ENCODE measurements around the gene SLC6A6. TPM values are rescaled to one million over a fixed set of nuclear protein-coding genes. Genes with fewer than 3 reads are reported as not detected.

SLC6A6 gene
- total RNA-seq, 3 donors from 2014 or later, result 22.1 to 52.4 (median 27.5) TPM

DNA sequence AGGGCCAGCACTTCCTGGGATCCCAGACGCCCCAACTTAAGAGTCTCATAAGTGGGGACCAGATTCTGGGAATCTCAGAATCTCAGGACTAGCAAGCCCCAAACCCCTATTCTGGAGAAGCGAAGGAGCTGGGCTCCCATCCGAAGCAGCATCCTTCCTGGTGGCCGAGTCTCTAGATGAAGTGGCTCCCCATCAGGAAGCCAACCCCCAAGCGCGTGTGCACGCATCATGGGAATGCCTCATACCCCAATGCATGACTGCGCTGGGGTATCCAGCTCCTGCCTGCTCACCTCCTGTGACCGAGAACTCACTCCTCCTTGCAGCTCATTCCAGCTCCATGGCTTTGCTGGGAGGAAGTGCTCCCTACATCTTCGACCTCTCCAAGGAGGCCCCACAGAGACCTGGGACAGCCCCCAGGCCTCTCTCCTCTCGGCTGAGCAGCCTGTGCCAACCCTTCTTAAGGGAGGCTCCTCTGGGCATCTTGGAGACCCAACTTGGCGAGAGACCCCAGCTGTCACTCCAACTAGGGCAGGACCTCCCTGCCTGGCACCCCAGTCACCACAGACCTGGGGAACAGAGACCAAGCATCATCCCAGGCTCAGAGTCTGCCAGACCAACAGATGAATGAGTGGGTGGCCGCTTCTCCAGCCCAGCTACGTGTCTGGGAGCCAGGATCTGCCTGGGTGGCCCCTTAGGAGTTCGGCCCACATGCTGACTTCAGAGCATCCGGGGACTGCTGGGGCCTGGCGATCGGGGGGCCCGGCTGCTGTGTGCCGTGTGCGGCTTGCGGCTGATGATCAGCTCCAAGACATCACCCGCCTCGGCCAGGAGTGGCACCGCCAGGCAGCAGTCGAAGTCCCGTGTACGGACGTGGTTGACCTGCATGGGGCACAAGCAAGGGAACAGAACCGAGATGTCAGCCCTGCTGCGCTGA is 90.8 kb downstream of the SLC6A6 start:
- H3K4me3 ChIP-seq, result no peak overlapping the region
- H3K4me1 ChIP-seq, result peaks cover 0 to 1% of the 10 kb centered on the region in 2 donors
- no peaks in the 10 kb centered on the region for H3K9me3 ChIP-seq
- H3K27ac ChIP-seq, result peak overlapping the region in 1 of 2 donors; percentile 3
- TF ChIP-seq POLR2A (IDR thresholded peaks at IDR 0.05) (no peak), CTCF (IDR thresholded peaks at IDR 0.05) (no peak), POLR2AphosphoS5 (IDR thresholded peaks at IDR 0.05) (no peak)
- H3K27me3 ChIP-seq, result no peaks in the 10 kb centered on the region
- intact Hi-C loops (cut with DNase I; ENCODE audit: low total_unique reads), result no loop called here
- no peak for DNase-seq (ENCODE audit: low spot score in 2 of 2)
- H3K36me3 ChIP-seq, result no peaks in the 10 kb centered on the region

DNA sequence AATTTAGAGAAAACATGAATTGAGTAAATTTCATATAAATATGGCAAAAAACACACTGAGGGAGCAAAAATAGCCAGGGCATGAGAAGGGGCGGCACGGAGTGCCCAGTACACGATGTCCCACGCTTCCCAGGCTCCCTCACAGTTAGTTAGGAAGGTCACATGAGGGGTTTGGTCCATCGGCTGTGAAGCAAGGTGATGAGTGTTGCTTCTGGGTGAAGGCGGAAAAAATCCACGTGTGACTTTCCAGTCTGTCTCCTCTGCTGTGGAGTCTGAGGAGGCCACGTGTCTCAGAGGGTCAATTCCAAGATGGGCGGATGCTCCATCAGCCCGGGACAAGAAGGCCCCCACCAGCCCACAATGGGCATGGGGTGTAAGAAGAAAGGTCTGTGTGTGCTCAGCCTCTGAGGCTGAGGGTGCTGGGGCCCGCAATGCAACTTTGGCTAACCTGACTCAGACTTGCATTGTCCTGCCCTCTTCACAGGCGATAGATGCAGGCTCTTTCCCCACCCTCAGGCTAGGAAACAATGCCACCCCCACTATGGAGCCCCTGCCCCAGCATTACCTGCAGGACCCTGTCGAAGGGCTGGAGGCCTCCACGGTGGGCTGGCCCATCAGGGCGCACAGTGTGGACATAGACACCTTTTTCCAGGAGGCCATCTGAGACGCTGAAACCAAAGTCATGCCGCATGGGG is 92.0 kb downstream of the SLC6A6 start:
- Histone ChIP-seq H3K27ac (no peak overlapping the region), H3K4me1 (no peaks in the 10 kb centered on the region), H3K9me3 (no peaks in the 10 kb centered on the region), H3K4me3 (no peak overlapping the region), H3K36me3 (no peaks in the 10 kb centered on the region), H3K27me3 (no peaks in the 10 kb centered on the region)
- intact Hi-C loops (cut with DNase I; ENCODE audit: low total_unique reads), result no loop called here
- DNase-seq (ENCODE audit: low spot score in 2 of 2), result no peak
- TF ChIP-seq POLR2A (IDR thresholded peaks at IDR 0.05) (no peak), POLR2AphosphoS5 (IDR thresholded peaks at IDR 0.05) (no peak), CTCF (IDR thresholded peaks at IDR 0.05) (no peak)

DNA sequence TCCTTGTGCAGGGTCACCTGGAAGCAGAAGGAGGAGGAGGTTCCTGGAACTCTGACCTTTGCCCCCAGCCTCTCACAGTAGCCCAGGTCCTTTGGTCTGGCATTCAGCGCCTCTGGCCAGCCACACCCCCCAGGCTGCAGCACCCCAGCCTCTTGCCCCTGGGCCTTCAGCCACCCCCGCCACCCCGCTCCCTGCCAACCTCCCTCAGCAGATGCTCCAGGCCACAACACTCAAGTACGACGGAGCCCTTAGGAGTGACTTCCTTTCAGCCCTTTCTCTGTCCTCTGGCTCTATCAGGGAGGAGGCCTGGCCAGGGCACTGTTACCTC is 92.5 kb downstream of the SLC6A6 start:
- TF ChIP-seq POLR2A (IDR thresholded peaks at IDR 0.05) (no peak), CTCF (IDR thresholded peaks at IDR 0.05) (no peak), POLR2AphosphoS5 (IDR thresholded peaks at IDR 0.05) (no peak)
- Histone ChIP-seq H3K9me3 (no peaks in the 10 kb centered on the region), H3K4me1 (no peaks in the 10 kb centered on the region), H3K27me3 (no peaks in the 10 kb centered on the region), H3K36me3 (no peaks in the 10 kb centered on the region), H3K27ac (no peak overlapping the region), H3K4me3 (no peak overlapping the region)
- no peak for DNase-seq (ENCODE audit: low spot score in 2 of 2)
- intact Hi-C loops (cut with DNase I; ENCODE audit: low total_unique reads), result no loop called here

- Histone ChIP-seq H3K27ac (no peak overlapping the region), H3K9me3 (no peaks in the 10 kb centered on the region), H3K4me3 (no peak overlapping the region), H3K36me3 (no peaks in the 10 kb centered on the region), H3K4me1 (no peaks in the 10 kb centered on the region), H3K27me3 (no peaks in the 10 kb centered on the region)
- no peak for TF ChIP-seq CTCF (IDR thresholded peaks at IDR 0.05)
- TF ChIP-seq POLR2A (IDR thresholded peaks at IDR 0.05), result no peak
- no peak for TF ChIP-seq POLR2AphosphoS5 (IDR thresholded peaks at IDR 0.05)
- intact Hi-C loops (cut with DNase I; ENCODE audit: low total_unique reads), result no loop called here
- no peak for DNase-seq (ENCODE audit: low spot score in 2 of 2)
Observed at GRCh38 chr3:14496351-14496750, 93.9 kb downstream of the SLC6A6 start.

DNA sequence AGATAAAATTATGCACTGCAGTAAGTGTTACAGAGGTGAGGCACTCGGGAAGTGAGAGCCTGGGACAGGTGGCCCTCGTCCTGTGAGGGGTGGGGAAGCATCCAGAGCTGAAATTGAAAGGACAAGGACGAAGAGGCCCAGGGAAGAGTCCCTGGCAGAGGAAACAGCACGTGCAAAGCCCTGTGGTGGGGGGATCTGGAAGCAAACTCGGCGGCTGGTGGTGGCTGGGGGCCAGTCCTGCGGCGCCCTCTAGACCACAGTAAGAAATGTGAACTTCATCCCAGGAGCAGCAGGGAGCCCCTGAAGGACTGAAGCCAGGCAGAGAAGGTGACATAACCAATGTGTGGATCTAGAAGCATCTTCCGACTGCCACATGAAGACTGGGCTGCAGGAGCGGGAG is 94.9 kb downstream of the SLC6A6 start:
- TF ChIP-seq CTCF (IDR thresholded peaks at IDR 0.05), result no peak
- no peak for TF ChIP-seq POLR2A (IDR thresholded peaks at IDR 0.05)
- TF ChIP-seq POLR2AphosphoS5 (IDR thresholded peaks at IDR 0.05), result no peak
- intact Hi-C loops (cut with DNase I; ENCODE audit: low total_unique reads), result no loop called here
- H3K4me3 ChIP-seq, result no peak overlapping the region
- no peaks in the 10 kb centered on the region for H3K4me1 ChIP-seq
- H3K27ac ChIP-seq, result no peak overlapping the region
- DNase-seq (ENCODE audit: low spot score in 2 of 2), result no peak
- peaks cover 0 to 8% of the 10 kb centered on the region in 2 donors for H3K9me3 ChIP-seq
- no peaks in the 10 kb centered on the region for H3K27me3 ChIP-seq
- H3K36me3 ChIP-seq, result no peaks in the 10 kb centered on the region

All from breast epithelium (tissue), 4 donors.